Measurements from ENCODE around the gene ABCD1.
A peak's percentile ranks its signal among the peaks of the same experiment; 100 is the strongest.
"Not testable (repeated sequence)": the region's sequence is repeated elsewhere in the genome, so short reads cannot be mapped to it uniquely, and the experiment has no call there.

Gene ABCD1

GRCh38 chrX:153709726-153710674, 14.7 kb upstream of the ABCD1 start:
- DNase-seq (ENCODE audit: low spot score): no peak

DNA sequence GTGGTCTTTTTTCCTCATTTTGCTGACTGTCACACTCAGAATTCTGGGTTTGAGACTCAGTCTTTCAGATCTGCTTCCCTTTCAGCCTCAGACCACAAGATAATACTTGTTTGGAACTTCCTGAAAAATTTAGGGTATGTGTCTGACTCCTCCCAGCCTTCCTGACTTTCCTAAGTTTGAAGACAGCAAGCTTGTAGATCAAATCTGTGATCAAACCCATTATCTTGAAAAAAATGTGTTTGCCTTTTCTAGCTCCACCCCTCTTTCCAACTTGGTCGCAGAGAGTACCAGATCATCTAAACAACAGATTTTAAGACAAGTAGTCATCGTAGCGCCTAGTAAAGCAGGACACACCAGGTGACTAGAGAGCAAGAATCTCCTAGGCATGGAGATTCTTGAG, 10.4 kb upstream of the ABCD1 start:
- DNase-seq (ENCODE audit: low spot score): no peak

DNA sequence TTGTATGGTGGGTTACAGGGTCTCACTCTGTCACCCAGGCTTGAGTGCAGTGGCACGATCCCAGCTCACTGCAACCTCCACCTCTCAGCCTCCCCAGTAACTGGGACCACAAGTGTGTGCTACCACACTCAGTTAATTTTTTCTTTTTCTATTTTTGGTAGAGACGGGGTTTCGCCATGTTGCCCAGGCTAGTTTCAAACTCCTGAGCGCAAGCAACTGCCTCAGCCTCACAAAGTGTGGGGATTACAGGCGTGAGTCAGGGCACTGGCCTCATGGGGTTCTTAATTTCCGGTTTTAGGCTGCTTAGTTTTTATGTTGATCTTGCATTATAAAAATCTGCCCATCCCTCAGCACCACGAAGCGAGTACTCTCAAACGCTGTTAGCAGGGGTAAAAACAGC, 7.2 kb upstream of the ABCD1 start:
- DNase-seq (ENCODE audit: low spot score): no peak

GRCh38 chrX:153719238-153719637, 5.4 kb upstream of the ABCD1 start:
- peak; percentile 6 for DNase-seq (ENCODE audit: low spot score)

GRCh38 chrX:153719701-153720100, 5.0 kb upstream of the ABCD1 start:
- no peak for DNase-seq (ENCODE audit: low spot score)

- no peak for DNase-seq (ENCODE audit: low spot score)
These were observed 1.8 kb upstream of the ABCD1 start for GRCh38 chrX:153722704-153723350.

- DNase-seq (ENCODE audit: low spot score): peak; percentile 49
These were observed 1.1 kb upstream of the ABCD1 start for GRCh38 chrX:153723351-153724251.

- no peak for DNase-seq (ENCODE audit: low spot score)
These were observed 579 bp downstream of the ABCD1 start for GRCh38 chrX:153725039-153725831.

DNA sequence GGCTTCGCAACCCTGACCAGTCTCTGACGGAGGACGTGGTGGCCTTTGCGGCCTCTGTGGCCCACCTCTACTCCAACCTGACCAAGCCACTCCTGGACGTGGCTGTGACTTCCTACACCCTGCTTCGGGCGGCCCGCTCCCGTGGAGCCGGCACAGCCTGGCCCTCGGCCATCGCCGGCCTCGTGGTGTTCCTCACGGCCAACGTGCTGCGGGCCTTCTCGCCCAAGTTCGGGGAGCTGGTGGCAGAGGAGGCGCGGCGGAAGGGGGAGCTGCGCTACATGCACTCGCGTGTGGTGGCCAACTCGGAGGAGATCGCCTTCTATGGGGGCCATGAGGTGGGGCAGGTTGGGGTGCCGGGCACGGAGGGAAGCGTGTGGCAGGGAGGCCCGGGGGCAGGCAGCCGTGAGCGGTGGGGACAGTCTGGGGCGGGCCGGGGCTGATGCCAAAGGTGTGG, 1.2 kb downstream of the ABCD1 start:
- no peak for DNase-seq (ENCODE audit: low spot score)

DNA sequence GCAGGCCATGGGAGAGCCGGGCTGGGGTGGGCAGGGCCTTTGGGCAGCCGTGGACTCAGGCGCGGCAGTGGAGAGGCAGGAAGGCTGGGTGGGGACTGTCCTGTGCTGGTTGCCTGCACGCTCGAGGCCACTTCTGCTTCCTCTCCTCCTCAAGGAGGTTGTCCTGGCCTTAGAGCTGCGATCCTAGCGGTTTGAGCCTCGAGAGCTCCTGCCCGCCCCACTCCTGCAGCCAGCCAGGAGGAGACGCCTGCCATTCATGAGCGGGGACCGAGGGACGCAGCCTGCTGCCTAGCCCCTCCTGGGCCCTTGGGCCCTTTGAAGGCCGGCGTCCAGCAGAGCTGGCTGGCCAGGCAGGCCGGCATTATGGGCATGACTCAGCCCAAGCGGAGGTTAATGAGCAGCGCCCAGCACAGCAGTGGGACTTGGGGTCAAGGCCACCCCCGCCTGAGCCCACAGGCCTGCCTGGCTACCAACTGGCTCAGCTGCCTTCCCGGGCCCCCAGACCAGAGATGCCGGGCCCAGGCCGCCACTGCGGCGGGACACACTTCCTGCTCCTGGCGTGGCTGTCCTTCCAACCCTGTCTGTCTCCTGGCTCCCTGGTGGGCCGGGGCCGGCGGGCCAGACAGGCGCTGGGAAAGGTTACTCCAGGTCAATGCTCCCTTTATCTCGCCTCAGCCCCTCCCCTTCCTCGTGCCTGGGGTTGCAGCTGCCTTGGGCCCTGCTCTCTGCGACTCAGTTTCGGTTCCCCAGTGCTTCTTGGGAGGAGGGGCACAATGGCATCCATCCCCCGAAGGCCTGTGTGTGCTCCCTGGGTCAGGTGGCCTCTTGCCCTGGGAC, 1.8 kb downstream of the ABCD1 start:
- DNase-seq (ENCODE audit: low spot score): peak; percentile 49

DNA sequence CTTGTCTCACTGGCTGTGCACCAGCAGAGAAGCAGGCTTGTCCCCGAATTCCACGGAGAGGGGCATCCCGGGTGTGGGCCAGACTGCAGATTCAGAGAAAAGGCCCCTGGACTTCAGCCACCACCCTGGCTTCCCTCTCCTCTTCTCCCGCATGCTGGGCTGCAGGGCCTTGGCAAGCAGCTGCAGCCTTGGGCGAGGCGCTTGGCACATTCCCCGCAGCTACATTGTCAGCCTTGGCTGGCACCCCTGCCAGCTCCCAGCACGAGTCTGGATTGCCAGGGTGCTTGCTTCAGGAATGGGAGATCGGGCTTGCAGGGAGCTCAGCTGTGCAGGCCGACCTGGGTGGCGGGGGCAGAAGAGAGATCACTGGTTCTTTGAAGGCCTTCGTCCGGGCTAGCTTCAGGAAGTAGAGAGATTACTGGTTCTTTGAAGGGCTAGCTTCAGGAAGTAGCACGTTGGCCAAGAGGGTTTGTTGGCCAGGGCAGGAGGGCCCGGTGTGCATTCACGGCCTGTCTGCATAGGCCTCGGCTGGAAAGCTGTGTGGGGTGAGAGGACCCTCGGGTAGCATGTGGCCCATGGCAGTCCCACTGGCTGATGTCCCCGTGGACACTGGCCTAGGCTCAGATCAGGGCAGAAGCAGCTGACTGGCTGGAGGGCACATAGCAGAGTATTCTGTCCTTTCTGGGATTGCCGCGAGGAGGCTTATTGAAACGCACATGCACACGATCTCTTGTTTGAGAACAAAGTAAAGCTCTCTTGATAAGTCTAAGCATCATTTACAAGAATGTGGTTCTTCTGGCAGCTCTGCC, 2.7 kb downstream of the ABCD1 start:
- peak; percentile 12 for DNase-seq (ENCODE audit: low spot score)

DNA sequence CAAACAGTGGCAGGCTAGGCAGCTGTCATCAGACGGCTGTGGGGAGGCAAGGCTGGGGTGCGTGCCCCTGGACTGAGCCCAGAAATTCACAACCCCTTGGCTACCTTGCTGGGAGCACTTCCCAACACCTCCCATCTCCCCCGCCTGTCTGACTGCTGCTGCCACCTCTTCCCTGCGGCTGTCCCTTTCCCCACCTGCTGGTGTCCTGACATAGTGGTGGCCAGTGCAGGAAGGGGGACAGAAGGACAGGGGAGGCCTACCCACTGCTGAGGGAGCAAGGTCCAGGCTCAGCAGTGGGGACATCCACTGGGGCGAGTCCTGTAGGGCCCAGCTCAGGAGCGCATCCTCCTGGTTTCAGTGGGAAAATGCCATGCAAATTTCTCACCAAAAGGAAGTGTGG, 3.4 kb downstream of the ABCD1 start:
- no peak for DNase-seq (ENCODE audit: low spot score)

DNA sequence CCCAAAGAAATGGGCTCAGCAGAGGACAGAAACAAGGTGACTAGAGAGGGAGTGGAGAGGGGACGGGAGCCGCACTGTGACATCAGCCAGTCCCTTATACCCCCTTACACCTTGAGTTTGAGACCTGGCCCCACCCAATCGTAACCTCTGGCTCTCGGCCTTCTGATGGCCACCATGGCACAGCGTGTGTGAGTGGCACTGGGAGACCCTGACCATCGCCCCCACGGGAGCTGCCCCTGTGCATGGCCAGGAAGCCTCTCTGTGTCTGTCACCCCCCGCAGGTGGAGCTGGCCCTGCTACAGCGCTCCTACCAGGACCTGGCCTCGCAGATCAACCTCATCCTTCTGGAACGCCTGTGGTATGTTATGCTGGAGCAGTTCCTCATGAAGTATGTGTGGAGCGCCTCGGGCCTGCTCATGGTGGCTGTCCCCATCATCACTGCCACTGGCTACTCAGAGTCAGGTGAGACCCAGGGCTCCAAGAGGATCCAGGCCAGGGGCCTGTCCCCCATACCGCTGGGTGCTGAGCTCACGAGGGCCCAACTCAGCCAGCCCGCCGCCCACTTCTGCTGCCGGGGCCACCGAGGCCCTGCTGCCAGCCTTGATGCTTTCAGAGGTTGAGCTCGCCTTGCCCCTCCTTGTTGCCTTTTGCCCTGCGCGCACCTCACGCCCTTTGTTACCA, 4.4 kb downstream of the ABCD1 start:
- no peak for DNase-seq (ENCODE audit: low spot score)

DNA sequence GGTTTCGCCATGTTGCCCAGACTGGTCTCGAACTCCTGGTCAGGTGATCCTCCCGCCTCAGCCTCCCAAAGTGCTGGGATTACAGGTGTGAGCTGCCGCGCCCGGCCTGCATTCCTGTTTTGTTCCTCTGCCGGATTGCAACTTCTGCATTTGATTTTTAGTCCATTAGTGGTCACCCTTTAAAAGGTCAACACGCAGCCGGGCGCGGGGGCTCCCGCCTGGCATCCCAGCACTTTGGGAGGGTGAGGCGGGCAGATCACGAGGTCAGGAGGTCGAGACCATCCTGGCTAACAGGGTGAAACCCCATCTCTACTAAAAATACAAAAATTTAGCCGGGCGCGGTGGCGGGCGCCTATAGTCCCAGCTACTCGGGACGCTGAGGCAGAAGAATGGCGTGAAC, 5.5 kb downstream of the ABCD1 start:
- not testable (repeated sequence) for DNase-seq (ENCODE audit: low spot score)

DNA sequence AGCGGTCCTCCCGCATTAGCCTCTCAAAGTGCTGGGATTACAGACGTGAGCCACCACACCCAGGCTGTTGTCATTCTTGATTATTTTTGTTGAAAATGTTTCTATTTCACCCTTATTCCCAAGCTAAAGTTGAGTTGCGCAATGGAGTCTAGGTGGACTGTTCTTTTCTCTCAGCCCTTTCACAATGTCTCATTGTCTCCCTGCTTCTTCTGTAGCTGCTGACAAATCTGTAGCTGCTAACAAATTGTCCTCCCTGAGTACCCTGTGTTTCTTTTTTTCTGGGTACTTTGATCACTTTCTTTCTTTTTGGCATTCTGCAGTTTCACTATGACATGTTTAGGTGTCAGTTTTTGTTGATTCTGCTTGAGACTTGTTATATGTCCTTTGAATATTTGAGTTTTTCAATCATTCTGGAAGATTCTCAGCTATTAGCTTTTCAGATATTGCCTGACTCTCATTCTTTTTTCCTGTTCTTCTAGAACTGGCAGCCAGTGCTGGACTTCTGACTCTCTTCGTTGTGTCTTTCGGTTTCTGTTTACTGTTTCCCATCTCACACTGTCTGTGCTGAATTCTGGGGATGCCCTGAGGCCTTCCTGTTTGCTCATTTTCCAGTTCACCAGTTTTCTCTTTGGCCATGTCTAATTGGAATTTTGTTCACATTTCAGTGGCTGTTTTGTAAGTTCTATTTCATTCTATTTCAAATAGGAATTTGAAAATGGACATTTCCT, 6.6 kb downstream of the ABCD1 start:
- no peak for DNase-seq (ENCODE audit: low spot score)

- DNase-seq (ENCODE audit: low spot score): no peak
These were observed 7.2 kb downstream of the ABCD1 start for GRCh38 chrX:153731845-153732215.

DNA sequence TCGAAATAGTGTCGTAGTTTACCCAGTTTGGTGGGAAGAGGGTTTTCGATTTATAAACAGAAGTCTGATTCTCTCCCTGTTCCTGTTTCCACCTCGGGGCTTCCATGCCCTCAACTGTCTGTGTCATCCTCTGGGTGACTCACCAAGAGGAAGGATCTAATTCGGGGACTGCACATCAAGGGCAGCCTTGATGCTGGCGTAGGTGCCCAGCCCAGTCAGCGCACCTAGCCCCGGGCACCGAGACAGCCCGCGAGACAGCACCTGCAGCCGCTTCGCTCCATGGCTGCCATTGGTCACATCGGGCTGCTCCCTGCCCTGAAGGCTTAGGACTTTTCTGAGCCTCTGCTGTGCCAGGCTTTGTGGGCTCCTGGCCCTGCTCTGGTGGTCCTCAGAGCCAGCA, 7.7 kb downstream of the ABCD1 start:
- no peak for DNase-seq (ENCODE audit: low spot score)

GRCh38 chrX:153733651-153734240, 9.1 kb downstream of the ABCD1 start:
- DNase-seq (ENCODE audit: low spot score): no peak
